WERI-Rb-1 (cell line): Measurements from ENCODE around the gene FAM240A.

ENCODE experiments used
- DNase-seq: peaks from one replicate; pipeline ENCODE4 v3.0.0-alpha.2; 2020
- H3K27ac ChIP-seq: fragments of 250-450 bp; sonication (Bioruptor Pico); 2 replicates; pipeline ENCODE4 v1.5.1; 2020; ENCODE audit warnings: mild to moderate bottlenecking, moderate library complexity
- H3K27me3 ChIP-seq: fragments of 250-450 bp; sonication (Bioruptor Pico); 2 replicates; pipeline ENCODE4 v1.5.1; 2021; ENCODE audit warnings: mild to moderate bottlenecking, low read depth, moderate library complexity; ENCODE audit not compliant: insufficient read depth, severe bottlenecking
- H3K36me3 ChIP-seq: fragments of 250-450 bp; sonication (Bioruptor Pico); 2 replicates; pipeline ENCODE4 v1.5.1; 2020; ENCODE audit warnings: mild to moderate bottlenecking, moderate library complexity
- H3K4me3 ChIP-seq: 2 replicates; pipeline ENCODE4 v1.5.1; 2011; ENCODE audit warnings: low read depth, mild to moderate bottlenecking, control low read depth, low read length
- H3K9me3 ChIP-seq: fragments of 250-450 bp; sonication (Bioruptor Pico); 2 replicates; pipeline ENCODE4 v1.5.1; 2021; ENCODE audit warnings: mild to moderate bottlenecking, moderate library complexity; ENCODE audit not compliant: severe bottlenecking
- CTCF ChIP-seq: IDR thresholded peaks from 2 replicates; pipeline ENCODE4 v1.5.1; 2011; ENCODE audit warnings: low read depth, mild to moderate bottlenecking, control low read depth, inconsistent platforms, low read length

FAM240A gene

DNA sequence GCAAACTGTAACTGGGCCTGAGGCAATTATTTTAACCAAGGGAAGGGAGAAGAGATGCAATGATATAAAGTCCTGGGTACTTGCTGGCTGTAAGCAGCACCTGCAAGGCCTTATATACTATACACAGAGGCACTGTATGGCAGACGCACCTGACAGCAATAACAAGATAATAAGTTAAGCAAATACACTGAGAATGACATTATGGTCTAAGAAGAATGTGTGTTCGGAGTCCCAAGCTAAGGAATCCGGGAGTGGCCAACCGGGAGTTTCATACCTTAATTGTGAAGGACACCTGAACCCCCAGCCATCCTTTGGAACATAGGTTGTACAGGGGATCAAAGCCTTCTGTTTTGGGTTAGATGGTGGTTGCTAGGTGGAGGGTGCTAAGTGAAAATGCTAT lies 13.7 kb downstream of the FAM240A start:
- Histone ChIP-seq H3K4me3 (no peak overlapping the region), H3K9me3 (no peaks in the 10 kb centered on the region), H3K36me3 (no peaks in the 10 kb centered on the region), H3K27ac (no peak overlapping the region), H3K27me3 (no peaks in the 10 kb centered on the region)
- no peak for DNase-seq
- TF ChIP-seq CTCF, result no peak

GRCh38 chr3:46627078-46627477 lies 14.8 kb downstream of the FAM240A start:
- H3K9me3 ChIP-seq, result no peaks in the 10 kb centered on the region

GRCh38 chr3:46628901-46629369 lies 16.6 kb downstream of the FAM240A start:
- Histone ChIP-seq H3K4me3 (no peak overlapping the region), H3K36me3 (no peaks in the 10 kb centered on the region), H3K27me3 (no peaks in the 10 kb centered on the region), H3K9me3 (no peaks in the 10 kb centered on the region), H3K27ac (no peak overlapping the region)
- TF ChIP-seq CTCF, result no peak
- no peak for DNase-seq

More at GRCh38 chr3:46627078-46627477, 14.8 kb downstream of the FAM240A start:
- no peaks in the 10 kb centered on the region for H3K27me3 ChIP-seq
- no peak overlapping the region for H3K27ac ChIP-seq
- H3K4me3 ChIP-seq, result no peak overlapping the region
- TF ChIP-seq CTCF, result no peak
- no peaks in the 10 kb centered on the region for H3K36me3 ChIP-seq
- no peak for DNase-seq

DNA sequence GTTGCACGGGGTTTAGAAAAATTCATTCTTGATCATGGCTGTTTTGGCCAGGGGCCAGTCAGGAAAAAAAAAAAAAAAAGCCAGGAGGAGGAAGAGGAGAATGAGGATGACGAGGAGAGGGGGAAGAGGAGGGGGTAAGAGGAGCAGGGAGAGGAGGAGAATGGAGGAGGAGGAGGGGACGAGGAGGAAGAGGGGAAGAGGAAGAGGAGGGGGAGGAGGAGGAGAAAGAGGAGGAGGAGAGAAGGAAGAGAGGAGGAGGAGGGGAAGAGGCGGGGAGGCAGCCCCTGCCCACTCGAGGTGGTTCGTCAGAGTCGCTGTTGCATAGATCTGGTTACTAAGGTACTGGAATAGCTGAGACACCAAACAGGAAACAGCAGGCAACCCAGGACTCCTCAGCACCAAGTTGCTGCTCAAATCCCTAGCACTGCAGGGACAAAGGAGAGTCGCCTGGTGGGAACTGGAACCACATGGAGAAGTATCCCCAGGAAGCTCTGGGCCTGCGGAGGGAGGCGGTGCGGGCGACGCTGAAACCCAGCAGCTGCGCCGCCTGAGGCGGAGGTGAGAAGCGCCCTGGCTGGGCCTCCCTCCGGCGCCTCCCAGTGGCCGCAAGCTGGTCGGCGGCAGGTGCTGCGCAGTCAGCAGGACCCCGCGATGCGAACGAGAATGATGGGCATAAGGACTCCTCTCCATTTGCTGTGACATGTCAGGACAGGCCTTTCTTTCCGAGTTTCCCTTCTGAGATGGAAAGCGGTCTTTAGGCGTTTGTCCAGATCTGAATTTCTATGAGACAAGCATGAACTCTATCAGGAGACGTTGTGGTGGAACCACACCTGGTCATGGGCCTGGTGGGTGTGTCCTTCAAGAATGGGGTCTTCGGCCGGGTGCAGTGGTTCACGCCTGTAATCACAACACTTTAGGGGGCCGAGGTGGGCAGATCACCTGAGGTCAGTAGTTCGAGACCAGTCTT lies 17.5 kb downstream of the FAM240A start:
- Histone ChIP-seq H3K27ac (no peak overlapping the region), H3K27me3 (no peaks in the 10 kb centered on the region), H3K4me3 (no peak overlapping the region), H3K36me3 (no peaks in the 10 kb centered on the region), H3K9me3 (no peaks in the 10 kb centered on the region)
- peak; percentile 95 for TF ChIP-seq CTCF
- peak; percentile 70 for DNase-seq

- H3K27ac ChIP-seq, result no peak overlapping the region
- no peaks in the 10 kb centered on the region for H3K9me3 ChIP-seq
- no peaks in the 10 kb centered on the region for H3K27me3 ChIP-seq
- TF ChIP-seq CTCF, result no peak
- H3K36me3 ChIP-seq, result no peaks in the 10 kb centered on the region
- no peak for DNase-seq
- no peak overlapping the region for H3K4me3 ChIP-seq
Observed at GRCh38 chr3:46632792-46633191, 20.5 kb downstream of the FAM240A start.
